Lung (tissue), 12 donors: ENCODE results near the gene PGD. TPM values are rescaled to one million over a fixed set of nuclear protein-coding genes. Genes with fewer than 3 reads are reported as not detected.
A peak's percentile ranks its signal among the peaks of the same experiment; 100 is the strongest.

ENCODE experiments used
- ATAC-seq: fragments of 200-7000 bp; cut with Tn5 transposase; one replicate; pipeline ENCODE4 v1.9.1; 2020; ENCODE audit warnings: moderate number of reproducible peaks; ENCODE audit not compliant: insufficient read depth, low FRiP score
- DNase-seq, 3 donors: peaks; one replicate each; pipeline ENCODE4 v3.0.0-alpha.2; 2013 to 2017
- H3K27ac ChIP-seq, 2 donors: one replicate each; pipeline ENCODE4 v1.5.1; 2013; ENCODE audit warnings: mild to moderate bottlenecking in 2 of 2, moderate library complexity in 2 of 2, control low read depth in 1 of 2, inconsistent platforms in 1 of 2, low read depth in 1 of 2, low read length in 1 of 2
- H3K27me3 ChIP-seq, 3 donors: one replicate each; pipeline ENCODE4 v1.5.1; 2013; ENCODE audit warnings: low read length in 2 of 3; ENCODE audit not compliant: control insufficient read depth in 3 of 3, insufficient read depth in 3 of 3
- H3K36me3 ChIP-seq, 4 donors: one replicate each; pipeline ENCODE4 v1.5.1; 2013; ENCODE audit warnings: low read length in 4 of 4, mild to moderate bottlenecking in 1 of 4, moderate library complexity in 1 of 4; ENCODE audit not compliant: control insufficient read depth in 4 of 4, insufficient read depth in 4 of 4
- H3K4me1 ChIP-seq, 5 donors: one replicate each; pipeline ENCODE4 v1.5.1; 2013; ENCODE audit warnings: low read length in 5 of 5, mild to moderate bottlenecking in 2 of 5, moderate library complexity in 1 of 5; ENCODE audit not compliant: control insufficient read depth in 5 of 5, insufficient read depth in 5 of 5
- H3K4me3 ChIP-seq: one replicate; pipeline ENCODE4 v1.5.1; 2013; ENCODE audit warnings: mild to moderate bottlenecking, control low read depth, moderate library complexity
- H3K9ac ChIP-seq, 2 donors: one replicate each; pipeline ENCODE4 v1.5.1; 2013; ENCODE audit warnings: low read length in 2 of 2, control low read depth in 1 of 2; ENCODE audit not compliant: insufficient read depth in 1 of 2
- H3K9me3 ChIP-seq, 4 donors: one replicate each; pipeline ENCODE4 v1.5.1; 2013; ENCODE audit warnings: low read length in 3 of 4, mild to moderate bottlenecking in 1 of 4, moderate library complexity in 1 of 4; ENCODE audit not compliant: control insufficient read depth in 4 of 4, insufficient read depth in 3 of 4
- WGBS, 2 donors: extraction: QIAGEN DNeasy Blood & Tissue Kit; methylation state at CpG; one replicate each; pipeline ENCODE4 v1.1.7; 2013; 5-methylcytosine and 5-hydroxymethylcytosine counted together
- polyA plus RNA-seq, 2 donors: library from polyadenylated mRNA; stranded (reverse); fragments of 200-250 nt; gene quantifications; one replicate each; pipeline ENCODE4 v1.2.1, GENCODE V29; 2013
- total RNA-seq, 2 donors: library from RNA; depleted of rRNA in 1 of 2; stranded (reverse); fragments of >200 nt in 1 of 2; gene quantifications; one replicate each; pipeline ENCODE4 v1.2.1, GENCODE V29; 2014 to 2021
- TF ChIP-seq, protein P1 (sequence below): IDR thresholded peaks from 2 replicates; pipeline ENCODE4 v1.5.1; 2012; ENCODE audit warnings: mild to moderate bottlenecking; ENCODE audit errors: control extremely low read depth, extremely low read depth
- donor health status: control.
- donor health status: control.
- donor health status: Bipolar disorder and iron deficiency.
- donor health status: healthy.
- donor health status: DM: yes; HTN: yes; CAD: no.

The PGD gene
- total and polyA plus RNA-seq, 4 donors = 47.8 to 421 (median 164) TPM

GRCh38 chr1:10431070-10431730 lies 32.3 kb downstream of the PGD start:
- TF ChIP-seq, protein P1, sequence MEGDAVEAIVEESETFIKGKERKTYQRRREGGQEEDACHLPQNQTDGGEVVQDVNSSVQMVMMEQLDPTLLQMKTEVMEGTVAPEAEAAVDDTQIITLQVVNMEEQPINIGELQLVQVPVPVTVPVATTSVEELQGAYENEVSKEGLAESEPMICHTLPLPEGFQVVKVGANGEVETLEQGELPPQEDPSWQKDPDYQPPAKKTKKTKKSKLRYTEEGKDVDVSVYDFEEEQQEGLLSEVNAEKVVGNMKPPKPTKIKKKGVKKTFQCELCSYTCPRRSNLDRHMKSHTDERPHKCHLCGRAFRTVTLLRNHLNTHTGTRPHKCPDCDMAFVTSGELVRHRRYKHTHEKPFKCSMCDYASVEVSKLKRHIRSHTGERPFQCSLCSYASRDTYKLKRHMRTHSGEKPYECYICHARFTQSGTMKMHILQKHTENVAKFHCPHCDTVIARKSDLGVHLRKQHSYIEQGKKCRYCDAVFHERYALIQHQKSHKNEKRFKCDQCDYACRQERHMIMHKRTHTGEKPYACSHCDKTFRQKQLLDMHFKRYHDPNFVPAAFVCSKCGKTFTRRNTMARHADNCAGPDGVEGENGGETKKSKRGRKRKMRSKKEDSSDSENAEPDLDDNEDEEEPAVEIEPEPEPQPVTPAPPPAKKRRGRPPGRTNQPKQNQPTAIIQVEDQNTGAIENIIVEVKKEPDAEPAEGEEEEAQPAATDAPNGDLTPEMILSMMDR = no peak
- Histone ChIP-seq H3K36me3 (peaks cover 0 to 2% (median 0%) of the 10 kb centered on the region in 4 donors), H3K4me1 (peaks cover 0 to 20% (median 3%) of the 10 kb centered on the region in 5 donors), H3K9ac (peak overlapping the region; percentile 8 to 68), H3K9me3 (no peaks in the 10 kb centered on the region), H3K27ac (peak overlapping the region in 1 of 2 donors; percentile 73), H3K27me3 (no peaks in the 10 kb centered on the region), H3K4me3 (peak overlapping the region; percentile 81)
- 26 to 28% methylated on average over 30 of the region's 30 CpGs for WGBS, 2 donors
- ATAC-seq (no peak), DNase-seq (peak in 2 of 3 donors; percentile 24 to 43)

DNA sequence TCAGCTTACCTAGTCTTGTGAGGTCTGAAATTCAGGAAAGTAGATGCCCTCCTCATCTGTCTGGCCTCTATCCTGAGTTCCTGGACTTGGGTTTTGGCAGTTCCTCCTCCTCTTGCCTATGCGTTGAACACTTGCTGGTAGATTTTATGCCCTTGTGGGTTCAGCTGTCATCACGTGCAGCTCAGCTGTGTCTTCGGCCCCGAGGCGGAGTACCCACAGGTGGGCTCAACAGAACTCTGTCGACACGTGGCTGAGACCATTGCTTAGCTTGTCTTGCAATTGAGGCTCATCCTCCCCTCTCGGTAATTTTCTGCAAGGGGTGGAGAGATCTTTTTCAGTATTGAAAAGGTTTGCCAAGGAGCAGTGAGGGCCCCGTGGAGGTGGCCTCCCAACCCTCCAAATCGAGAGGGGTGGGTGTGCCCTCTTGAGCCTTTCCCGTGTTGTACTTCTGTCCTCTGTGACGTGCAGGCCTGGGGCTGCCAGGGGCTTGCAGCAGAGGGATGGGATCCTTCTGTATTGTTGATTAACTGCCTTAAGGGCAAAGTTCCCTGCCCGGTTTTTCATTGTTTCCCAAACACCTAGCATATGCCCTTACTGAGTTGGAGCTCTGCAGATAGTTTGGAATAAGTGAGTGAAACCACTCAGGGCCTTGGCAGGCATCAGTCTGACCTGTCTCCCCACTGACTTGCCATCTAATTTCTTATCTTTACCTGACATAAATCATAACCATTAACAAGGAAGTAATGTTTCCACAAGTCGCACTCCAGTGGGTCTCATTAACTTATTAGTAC lies 34.2 kb downstream of the PGD start:
- H3K27ac ChIP-seq = no peak overlapping the region
- peaks cover 0 to 20% (median 3%) of the 10 kb centered on the region in 5 donors for H3K4me1 ChIP-seq
- H3K9me3 ChIP-seq = no peaks in the 10 kb centered on the region
- H3K9ac ChIP-seq = no peak overlapping the region
- TF ChIP-seq, protein P1 = no peak
- WGBS, 2 donors = 70 to 81% methylated on average over 14 of the region's 14 CpGs
- no peaks in the 10 kb centered on the region for H3K27me3 ChIP-seq
- ATAC-seq (no peak), DNase-seq (no peak)
- no peak overlapping the region for H3K4me3 ChIP-seq
- peaks cover 0 to 2% (median 0%) of the 10 kb centered on the region in 4 donors for H3K36me3 ChIP-seq

DNA sequence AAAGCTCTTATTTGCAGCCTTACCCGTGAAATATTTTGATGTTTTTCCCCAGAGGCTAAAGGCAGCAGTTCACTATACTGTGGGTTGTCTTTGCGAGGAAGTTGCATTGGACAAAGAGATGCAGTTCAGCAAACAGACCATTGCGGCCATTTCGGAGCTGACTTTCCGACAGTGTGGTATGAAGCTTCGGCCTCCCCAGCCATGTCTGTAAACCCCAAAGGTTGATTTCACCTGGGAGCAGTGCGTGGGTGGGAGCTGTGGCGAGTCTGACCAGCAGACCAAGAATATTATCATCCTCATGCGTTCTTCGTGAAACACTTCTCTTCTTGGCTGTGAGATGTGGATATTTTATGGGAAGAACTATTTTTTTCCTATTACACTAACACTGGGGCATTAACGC lies 34.9 kb downstream of the PGD start:
- TF ChIP-seq, protein P1 = no peak
- no peak overlapping the region for H3K4me3 ChIP-seq
- H3K4me1 ChIP-seq = peaks cover 0 to 24% (median 3%) of the 10 kb centered on the region in 5 donors
- no peaks in the 10 kb centered on the region for H3K27me3 ChIP-seq
- ATAC-seq (no peak), DNase-seq (no peak)
- H3K36me3 ChIP-seq = peaks cover 0 to 2% (median 0%) of the 10 kb centered on the region in 4 donors
- H3K9ac ChIP-seq = no peak overlapping the region
- no peak overlapping the region for H3K27ac ChIP-seq
- WGBS, 2 donors = 79 to 91% methylated on average over 11 of the region's 11 CpGs
- H3K9me3 ChIP-seq = no peaks in the 10 kb centered on the region
